HG03457 (cell line): ENCODE results near the gene ICA1.

Experiments
- ATAC-seq: cut with Tn5 transposase; IDR thresholded peaks from one replicate; pipeline ENCODE4 v1.9.1; 2021; ENCODE audit warnings: moderate number of reproducible peaks; ENCODE audit not compliant: unreplicated experiment

ICA1 gene

DNA sequence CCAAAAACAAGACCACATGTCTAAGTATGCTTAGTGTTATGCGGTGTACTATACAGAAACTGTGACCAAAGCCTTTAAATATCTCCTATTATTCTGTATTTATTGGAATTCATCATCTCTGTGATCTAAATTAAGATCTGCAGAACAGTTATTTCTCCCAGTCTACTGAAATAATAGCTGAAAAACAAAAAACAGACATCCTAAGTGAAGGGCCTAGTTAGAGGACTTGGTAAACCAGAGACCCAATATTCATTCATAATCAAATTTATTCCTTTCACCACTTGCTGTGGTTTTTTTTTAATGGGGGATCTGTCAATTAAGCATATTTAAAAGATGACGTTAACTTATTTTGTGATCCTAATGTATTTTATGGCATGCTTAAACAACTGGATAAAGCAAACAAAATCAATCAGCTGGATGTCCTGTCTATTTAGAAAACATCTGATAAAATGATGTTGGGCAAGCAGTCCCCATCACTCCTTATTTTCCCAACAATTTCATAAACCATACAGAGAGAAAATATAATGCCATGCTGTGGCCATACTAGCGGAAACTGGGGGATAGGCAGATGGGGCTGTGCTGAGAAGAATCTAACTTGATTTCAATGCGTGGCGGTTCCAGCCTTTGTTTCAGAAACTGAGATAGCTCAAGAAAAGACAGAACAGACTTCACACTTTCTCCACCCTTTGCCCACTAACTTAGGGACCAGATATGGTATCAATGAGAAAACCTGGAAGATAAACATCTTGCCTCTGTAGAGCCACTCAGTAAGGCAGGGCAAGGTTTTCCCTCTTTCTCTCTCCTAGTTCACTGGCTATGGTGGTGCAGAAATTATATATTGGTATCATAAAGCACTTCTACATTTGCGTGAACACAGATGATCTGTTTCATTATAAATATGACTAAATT, 32.9 kb downstream of the ICA1 start:
- no peak for ATAC-seq

DNA sequence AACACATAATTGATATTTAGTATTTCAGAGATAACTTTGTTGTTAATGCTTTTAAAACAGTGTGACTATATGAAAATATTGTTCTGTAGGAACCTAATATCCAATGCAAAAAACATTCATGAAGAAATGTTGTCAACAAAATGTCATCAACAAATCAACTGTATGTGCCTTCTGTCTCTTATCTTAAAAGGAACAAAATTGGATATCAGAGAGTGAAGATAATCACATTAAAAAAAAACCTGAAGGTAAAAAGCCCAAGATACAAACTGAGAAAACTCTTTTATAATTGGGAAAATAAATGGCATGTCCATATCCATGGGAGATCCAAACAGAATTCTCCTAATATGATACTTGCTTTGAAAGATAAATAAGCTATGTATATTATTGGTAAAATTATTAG, 33.9 kb downstream of the ICA1 start:
- ATAC-seq, result no peak

DNA sequence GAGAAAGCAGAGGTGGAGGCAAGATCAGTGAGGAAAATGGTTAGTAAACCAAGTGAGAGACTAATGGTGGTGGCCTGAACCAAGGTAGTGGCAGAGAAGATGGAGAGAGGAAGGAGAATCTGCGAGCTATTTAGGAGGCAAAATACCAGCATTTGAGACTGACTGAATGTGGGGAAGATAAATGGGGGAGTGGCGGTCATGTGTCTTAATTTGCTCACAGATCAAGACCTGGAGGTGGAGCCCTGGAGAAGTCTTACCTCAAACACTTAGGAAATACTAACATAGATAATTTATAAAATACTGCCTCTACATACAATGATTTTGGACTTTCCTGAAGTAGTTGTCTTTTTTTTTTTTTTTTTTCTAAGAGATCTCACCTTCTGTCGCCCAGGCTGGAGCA, 34.7 kb downstream of the ICA1 start:
- ATAC-seq, result no peak

- ATAC-seq, result no peak
Observed at GRCh38 chr7:8226501-8226900, 35.5 kb downstream of the ICA1 start.

DNA sequence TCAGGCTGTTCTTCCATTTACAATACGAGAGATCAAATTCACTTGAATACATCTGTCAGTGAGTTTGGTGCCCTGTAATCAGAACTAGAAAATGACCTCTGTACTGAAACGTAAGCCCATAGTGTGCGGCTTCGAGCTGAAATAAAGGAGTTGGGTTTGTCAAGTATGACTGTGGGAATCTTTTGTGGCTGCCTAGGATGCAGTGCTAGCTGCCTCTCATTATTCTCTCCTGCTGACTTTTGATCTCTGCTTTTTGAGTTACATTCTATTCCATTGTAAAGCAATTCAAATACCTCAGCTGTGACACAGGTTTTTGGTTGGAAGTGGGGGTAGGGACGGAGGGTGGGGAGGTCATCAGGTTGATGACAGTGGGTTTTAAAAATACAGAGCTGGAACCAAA, 40.4 kb downstream of the ICA1 start:
- no peak for ATAC-seq

- no peak for ATAC-seq
Observed at GRCh38 chr7:8221101-8221495, 40.9 kb downstream of the ICA1 start.

GRCh38 chr7:8220376-8221100, 41.4 kb downstream of the ICA1 start:
- ATAC-seq, result no peak

DNA sequence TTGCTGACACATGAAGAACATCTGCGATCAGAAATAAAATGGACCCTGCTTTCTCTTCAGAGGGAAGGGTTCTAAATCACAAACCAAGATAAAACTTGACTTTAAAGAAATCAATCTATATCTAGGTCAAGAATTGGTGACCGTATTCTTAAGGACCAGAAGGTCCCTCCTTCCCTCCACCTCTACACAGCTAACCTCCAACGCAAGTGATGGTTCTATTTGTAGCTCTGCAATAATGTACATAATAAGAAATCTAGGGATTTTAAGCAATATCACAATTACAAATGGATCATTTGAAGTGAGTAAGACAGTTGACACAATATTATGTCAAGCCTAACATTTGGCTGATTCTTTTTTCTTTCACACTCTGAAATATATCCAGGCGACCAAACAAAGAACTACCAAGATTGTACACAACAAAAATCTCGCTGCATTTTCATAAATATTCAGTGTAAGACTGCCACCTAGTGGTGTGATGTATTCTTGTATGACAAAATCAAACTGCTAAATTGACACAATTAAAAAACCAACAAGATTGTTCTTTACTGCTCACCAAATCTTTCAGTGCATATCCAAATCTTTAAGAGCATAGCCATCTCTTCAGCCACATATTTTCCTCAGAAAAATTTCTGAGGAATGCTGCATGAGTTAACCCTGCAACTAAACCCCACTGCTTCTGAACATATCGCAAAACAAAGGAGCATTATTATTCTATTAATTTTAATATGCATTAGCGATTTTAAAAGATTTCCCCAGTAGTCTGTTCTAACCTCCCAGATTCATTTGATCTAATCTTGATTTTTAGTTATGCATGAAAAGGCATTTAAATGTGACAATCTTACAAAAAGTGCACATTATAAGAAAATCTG, 44.5 kb downstream of the ICA1 start:
- no peak for ATAC-seq

GRCh38 chr7:8216334-8216690, 45.7 kb downstream of the ICA1 start:
- ATAC-seq, result no peak

- ATAC-seq, result no peak
Observed at GRCh38 chr7:8215648-8216333, 46.2 kb downstream of the ICA1 start.

GRCh38 chr7:8214244-8214824, 47.6 kb downstream of the ICA1 start:
- ATAC-seq, result no peak

GRCh38 chr7:8213381-8213780, 48.6 kb downstream of the ICA1 start:
- no peak for ATAC-seq

- ATAC-seq, result no peak
Observed at GRCh38 chr7:8212638-8213037, 49.3 kb downstream of the ICA1 start.

DNA sequence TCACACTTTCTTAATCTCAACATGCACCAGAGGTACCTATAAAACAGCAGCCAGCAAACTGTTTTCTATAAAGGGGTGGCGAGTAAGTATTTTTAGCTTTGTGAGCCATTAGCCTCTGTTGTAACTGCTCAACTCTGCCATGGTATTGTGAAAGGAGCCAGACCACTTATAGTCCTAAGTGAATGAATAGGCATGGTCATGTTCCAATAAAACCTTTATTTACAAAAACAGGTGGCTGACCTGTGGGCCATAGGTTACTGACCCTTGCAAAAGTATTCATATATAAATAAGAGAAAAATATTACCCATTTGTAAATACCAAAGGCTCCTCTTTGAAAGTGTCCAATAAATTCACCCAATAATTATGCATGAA, 50.3 kb downstream of the ICA1 start:
- ATAC-seq, result no peak

DNA sequence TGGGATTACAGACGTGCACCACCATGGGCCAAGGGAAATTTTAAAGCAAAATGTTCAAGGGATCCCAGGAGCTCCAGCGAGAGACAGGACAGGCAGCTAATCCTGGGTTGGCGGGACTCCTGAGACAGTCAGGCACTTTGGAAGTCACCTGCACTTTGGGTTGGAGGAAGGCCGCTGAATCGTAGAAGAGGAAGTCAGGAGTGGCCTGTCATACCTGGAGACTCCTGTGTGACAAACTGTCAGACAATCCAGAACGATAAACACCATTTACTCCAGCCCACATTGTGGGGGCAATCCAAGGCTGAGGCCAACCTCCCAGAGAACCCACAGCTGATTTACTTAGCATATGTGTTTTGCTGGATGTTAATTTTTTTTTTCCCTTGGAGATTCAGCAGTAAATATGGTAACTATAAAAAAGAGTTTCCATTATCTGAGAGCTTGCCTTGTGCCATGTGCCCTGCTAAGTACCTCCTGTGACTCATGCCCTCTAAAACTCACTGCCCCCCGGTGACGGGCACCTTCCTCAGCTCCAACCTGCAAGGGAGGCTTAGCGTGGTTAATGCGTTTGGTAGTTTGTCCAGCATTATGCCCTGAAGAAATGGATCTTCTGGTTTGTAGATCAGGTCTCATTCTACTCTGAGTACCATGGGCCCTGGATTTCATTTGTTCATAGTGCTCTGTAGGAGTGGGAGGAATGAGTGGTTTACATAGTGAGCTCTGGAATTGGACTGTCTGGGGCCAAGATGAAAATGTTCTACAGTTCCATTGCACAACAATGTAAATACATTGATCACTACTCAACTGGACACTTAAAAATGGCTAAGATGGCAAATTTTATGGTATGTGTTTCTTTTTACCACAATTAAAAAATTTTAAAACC, 50.9 kb downstream of the ICA1 start:
- no peak for ATAC-seq

DNA sequence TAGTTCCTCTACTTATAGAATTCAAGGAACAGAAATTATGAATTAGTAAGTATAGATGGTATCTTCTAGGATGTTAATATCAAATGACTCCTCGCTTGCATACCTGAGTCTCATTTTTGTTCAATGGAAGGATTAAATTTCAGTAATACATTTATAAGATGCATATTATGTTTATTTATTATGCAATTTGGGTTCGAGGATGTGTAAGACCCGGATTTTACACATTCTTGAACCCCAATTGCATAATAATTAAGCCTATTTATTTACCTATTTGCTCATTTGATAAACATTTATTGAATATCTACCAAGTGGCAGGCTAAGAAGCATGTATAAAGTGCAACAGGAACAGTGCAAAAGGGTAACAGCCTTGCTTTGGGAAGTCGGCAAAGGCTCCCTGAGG, 52.6 kb downstream of the ICA1 start:
- ATAC-seq, result no peak

DNA sequence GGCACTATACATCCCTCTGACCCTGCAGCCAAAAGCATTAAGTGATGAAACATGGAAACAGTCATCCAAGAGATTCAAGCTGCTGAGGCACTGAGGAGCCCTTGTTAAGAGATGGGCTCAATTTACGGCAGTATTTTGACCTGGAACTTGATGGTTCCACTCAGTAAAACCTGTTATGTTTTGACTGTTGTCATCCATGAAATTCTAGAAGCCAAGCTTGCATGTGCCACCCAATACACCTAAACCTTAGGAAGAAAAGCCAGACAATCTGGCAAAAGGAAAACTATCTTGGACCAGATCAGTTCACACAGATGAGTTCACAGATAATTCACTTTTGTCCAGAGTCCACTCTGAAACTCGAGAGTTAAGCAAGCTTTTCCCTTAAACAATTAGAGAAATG, 53.2 kb downstream of the ICA1 start:
- ATAC-seq, result no peak

DNA sequence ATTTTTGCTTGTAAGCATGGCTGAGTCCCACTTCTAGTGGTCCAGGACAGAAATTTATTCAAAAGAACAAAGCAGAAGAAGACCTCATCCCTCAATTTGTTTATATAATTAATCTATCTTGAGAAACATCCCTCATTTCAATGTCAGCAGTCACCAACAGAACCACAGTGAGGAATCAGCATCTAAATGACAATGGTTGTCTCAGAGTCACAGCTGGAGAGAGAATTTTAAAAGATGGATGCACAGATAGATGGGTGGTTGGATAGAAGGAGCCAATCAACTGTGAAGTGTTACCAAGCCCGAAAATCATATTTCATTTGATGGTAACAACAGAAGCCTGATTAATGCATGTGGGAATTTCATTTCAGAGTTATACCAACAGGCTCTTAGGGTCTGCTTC, 55.0 kb downstream of the ICA1 start:
- ATAC-seq, result no peak

GRCh38 chr7:8205537-8205936, 56.4 kb downstream of the ICA1 start:
- ATAC-seq, result no peak

DNA sequence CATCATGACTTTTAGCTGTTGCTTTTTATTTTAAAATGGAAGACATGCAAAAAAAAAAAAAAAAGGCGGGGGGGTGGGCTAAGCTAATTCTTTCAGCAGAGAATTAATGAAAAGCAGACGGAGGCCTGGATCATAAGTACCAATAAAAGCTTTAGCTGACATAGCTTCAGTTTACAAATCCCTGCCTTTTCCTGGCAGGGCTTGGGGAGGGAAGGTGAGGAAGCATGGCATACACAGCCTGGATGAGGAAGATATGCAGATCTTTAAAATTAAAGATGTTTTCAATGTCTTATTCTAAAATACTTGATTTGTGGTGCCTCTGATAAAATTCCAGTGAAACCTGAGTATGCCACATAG, 57.0 kb downstream of the ICA1 start:
- no peak for ATAC-seq
